Measurements from ENCODE around the gene LDB2.

The LDB2 gene

DNA sequence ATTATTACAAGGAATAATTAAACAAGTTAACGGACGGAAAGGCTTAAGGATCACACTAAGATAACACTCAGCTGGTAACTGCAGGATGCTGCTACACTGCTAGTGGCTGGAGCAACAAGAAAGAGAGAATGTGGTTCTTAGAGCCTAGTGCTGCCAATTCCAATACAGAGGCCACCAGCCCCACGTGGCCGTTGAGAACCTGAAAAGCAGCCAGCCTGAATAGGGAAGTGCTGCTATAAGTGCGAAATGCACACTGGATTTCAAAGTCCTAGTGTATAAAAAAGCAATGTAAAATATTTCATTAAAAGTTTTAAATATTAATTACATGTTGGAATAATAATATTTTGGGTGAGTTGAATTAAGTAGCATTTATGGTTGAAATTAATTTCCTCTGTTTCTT, 414.9 kb downstream of the LDB2 start:
- DNase-seq (ENCODE audit: low read depth): no peak

DNA sequence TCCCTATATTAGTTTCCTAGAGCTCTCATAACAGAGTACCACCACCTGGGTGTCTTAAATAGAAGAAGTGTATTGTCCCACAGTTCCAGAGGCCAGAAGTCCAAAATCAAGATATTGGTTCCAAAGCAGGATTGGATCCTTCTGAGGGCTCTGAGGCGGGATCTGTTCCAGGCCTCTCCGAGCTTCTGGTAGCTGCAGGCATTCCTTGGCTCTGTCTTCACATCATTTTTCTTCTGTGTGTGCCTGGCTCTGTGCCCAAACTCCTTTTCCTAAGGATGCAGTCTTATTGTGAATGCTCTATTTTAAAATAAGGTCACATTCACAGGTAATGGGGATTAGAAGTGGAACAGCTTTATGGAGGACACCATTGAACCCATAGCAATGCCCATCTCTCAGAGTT, 418.4 kb downstream of the LDB2 start:
- no peak for DNase-seq (ENCODE audit: low read depth)

- DNase-seq (ENCODE audit: low read depth): no peak
These were observed 425.9 kb downstream of the LDB2 start for GRCh38 chr4:16472537-16472936.

DNA sequence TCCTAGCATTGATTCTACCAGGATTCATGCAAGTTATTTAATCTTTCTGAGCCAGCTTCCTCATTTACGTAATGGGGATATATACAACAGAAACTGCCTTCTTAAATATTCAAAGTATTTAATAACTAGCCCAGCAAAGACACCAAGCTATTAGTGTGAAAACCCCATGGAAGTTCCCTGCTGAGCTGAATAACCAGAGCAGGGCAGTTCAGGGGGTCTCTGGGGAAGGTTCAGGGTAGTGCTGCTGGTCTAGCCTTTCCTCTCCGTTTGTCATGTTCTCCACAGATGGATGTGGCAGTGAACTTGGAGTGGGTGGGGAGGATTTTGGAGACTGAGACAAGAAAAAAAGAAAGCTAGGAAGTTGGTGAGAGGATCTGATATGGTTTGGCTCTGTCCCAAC, 431.4 kb downstream of the LDB2 start:
- DNase-seq (ENCODE audit: low read depth): no peak

DNA sequence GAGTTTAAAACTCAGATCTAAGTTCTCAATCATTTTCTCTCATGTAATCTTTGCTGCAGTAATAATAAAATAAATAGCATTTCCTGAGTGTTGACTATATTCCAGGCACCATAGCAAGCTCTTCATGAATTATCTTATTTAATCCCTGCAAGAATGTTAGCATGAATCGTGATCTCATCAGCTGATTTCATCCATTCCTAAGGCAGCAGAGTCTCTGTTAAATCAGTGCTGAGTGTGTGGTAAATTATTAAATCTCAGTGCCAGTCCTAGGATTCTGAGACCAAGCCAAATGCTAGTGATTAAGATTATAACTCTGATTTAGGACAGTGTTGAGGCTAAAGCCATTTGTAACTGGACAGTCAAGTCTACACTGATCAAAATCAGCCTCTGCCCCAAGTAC, 431.9 kb downstream of the LDB2 start:
- DNase-seq (ENCODE audit: low read depth): no peak

GRCh38 chr4:16464651-16465050, 433.8 kb downstream of the LDB2 start:
- DNase-seq (ENCODE audit: low read depth): no peak

DNA sequence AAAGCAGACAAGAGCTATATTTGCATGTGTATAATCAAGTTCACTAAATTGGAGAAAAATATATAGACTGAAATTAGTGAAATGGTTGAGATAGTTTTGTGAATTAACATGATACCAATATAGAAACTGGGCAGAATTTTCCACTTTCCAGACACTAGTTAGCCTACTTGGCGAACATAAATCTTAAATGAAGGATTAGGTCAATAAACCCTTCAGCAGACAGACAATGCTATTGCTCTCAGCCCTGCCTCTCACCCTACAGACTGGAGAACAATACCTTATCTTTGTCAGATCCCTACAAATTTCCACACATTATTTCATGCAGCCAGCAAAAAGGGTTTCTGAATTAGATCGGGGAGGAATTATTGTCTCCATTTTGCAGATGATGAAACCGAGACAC, 435.8 kb downstream of the LDB2 start:
- DNase-seq (ENCODE audit: low read depth): no peak

DNA sequence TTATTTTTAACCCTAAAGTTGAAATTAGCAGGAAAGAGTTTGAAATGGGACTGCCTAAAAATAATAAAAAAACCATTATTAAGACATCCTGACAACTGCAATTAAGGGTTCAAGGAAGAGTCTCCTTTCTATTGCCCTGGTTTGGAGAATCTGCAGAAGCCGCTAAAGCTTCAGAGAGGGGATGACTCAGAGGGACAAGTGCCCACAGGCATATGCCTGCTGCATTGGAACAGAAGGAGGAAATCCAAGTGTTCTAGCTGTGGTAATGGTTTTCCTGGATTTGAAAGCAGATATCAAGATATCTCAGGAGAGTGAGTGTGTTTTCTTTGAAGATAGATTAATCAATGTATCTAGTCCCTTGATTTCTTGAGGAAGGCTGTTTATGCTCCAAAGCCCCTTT, 437.1 kb downstream of the LDB2 start:
- no peak for DNase-seq (ENCODE audit: low read depth)

GRCh38 chr4:16457944-16458343, 440.5 kb downstream of the LDB2 start:
- DNase-seq (ENCODE audit: low read depth): no peak
